Measurements from ENCODE around the gene TBC1D25.

Gene TBC1D25

GRCh38 chrX:48521353-48522243 is 17.9 kb upstream of the TBC1D25 start, which contains the start of gene EBP (continued):
- TF ChIP-seq, protein P1, sequence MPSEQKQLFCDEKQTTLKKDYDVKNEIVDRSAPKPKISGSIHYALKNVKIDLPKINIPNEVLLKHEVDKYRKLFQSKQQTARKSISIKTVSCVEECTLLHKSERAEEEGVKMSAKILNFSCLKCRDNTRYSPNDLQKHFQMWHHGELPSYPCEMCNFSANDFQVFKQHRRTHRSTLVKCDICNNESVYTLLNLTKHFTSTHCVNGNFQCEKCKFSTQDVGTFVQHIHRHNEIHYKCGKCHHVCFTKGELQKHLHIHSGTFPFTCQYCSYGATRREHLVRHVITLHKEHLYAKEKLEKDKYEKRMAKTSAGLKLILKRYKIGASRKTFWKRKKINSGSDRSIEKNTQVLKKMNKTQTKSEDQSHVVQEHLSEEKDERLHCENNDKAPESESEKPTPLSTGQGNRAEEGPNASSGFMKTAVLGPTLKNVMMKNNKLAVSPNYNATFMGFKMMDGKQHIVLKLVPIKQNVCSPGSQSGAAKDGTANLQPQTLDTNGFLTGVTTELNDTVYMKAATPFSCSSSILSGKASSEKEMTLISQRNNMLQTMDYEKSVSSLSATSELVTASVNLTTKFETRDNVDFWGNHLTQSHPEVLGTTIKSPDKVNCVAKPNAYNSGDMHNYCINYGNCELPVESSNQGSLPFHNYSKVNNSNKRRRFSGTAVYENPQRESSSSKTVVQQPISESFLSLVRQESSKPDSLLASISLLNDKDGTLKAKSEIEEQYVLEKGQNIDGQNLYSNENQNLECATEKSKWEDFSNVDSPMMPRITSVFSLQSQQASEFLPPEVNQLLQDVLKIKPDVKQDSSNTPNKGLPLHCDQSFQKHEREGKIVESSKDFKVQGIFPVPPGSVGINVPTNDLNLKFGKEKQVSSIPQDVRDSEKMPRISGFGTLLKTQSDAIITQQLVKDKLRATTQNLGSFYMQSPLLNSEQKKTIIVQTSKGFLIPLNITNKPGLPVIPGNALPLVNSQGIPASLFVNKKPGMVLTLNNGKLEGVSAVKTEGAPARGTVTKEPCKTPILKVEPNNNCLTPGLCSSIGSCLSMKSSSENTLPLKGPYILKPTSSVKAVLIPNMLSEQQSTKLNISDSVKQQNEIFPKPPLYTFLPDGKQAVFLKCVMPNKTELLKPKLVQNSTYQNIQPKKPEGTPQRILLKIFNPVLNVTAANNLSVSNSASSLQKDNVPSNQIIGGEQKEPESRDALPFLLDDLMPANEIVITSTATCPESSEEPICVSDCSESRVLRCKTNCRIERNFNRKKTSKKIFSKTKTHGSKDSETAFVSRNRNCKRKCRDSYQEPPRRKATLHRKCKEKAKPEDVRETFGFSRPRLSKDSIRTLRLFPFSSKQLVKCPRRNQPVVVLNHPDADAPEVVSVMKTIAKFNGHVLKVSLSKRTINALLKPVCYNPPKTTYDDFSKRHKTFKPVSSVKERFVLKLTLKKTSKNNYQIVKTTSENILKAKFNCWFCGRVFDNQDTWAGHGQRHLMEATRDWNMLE (tag by site-specific recombination; conservative IDR thresholded peaks at IDR 0.05; ENCODE audit: low read depth): peak; percentile 24; the same call in 1 of the 2 replicates
- TF ChIP-seq HOXA7 (CRISPR knock-in tag; IDR thresholded peaks at IDR 0.05; ENCODE audit: borderline replicate concordance) (no peak), ZNF157 (tag by site-specific recombination; IDR thresholded peaks at IDR 0.05) (no peak), ZNF521 (tag by site-specific recombination; IDR thresholded peaks at IDR 0.05) (no peak), GFI1B (tag by site-specific recombination; IDR thresholded peaks at IDR 0.05) (no peak), ZNF670 (tag by site-specific recombination; IDR thresholded peaks at IDR 0.05; ENCODE audit: low read depth) (no peak), ZNF394 (tag by site-specific recombination; IDR thresholded peaks at IDR 0.05; ENCODE audit: borderline replicate concordance) (no peak; the same call in 1 of the 2 replicates), YY1 (tag by site-specific recombination; IDR thresholded peaks at IDR 0.05) (no peak; the same call in 1 of the 2 replicates), HIC1 (tag by site-specific recombination; IDR thresholded peaks at IDR 0.05) (peak; percentile 68; the same call in 1 of the 2 replicates), ZNF223 (tag by site-specific recombination; IDR thresholded peaks at IDR 0.05) (no peak), ZNF701 (tag by site-specific recombination; IDR thresholded peaks at IDR 0.05) (no peak), GLI4 (tag by site-specific recombination; IDR thresholded peaks at IDR 0.05) (no peak), ZNF211 (tag by site-specific recombination; IDR thresholded peaks at IDR 0.05; ENCODE audit: low read depth) (no peak), ZNF501 (tag by site-specific recombination; IDR thresholded peaks at IDR 0.05) (no peak), ZSCAN23 (tag by site-specific recombination; IDR thresholded peaks at IDR 0.05) (no peak), ZBTB26 (tag by site-specific recombination; optimal IDR thresholded peaks at IDR 0.05) (peak; percentile 87), ZNF548 (tag by site-specific recombination; IDR thresholded peaks at IDR 0.05) (no peak), PRDM4 (tag by site-specific recombination; IDR thresholded peaks at IDR 0.05) (no peak), PBX3 (CRISPR knock-in tag; IDR thresholded peaks at IDR 0.05) (no peak)
- TF ChIP-seq, protein P2, sequence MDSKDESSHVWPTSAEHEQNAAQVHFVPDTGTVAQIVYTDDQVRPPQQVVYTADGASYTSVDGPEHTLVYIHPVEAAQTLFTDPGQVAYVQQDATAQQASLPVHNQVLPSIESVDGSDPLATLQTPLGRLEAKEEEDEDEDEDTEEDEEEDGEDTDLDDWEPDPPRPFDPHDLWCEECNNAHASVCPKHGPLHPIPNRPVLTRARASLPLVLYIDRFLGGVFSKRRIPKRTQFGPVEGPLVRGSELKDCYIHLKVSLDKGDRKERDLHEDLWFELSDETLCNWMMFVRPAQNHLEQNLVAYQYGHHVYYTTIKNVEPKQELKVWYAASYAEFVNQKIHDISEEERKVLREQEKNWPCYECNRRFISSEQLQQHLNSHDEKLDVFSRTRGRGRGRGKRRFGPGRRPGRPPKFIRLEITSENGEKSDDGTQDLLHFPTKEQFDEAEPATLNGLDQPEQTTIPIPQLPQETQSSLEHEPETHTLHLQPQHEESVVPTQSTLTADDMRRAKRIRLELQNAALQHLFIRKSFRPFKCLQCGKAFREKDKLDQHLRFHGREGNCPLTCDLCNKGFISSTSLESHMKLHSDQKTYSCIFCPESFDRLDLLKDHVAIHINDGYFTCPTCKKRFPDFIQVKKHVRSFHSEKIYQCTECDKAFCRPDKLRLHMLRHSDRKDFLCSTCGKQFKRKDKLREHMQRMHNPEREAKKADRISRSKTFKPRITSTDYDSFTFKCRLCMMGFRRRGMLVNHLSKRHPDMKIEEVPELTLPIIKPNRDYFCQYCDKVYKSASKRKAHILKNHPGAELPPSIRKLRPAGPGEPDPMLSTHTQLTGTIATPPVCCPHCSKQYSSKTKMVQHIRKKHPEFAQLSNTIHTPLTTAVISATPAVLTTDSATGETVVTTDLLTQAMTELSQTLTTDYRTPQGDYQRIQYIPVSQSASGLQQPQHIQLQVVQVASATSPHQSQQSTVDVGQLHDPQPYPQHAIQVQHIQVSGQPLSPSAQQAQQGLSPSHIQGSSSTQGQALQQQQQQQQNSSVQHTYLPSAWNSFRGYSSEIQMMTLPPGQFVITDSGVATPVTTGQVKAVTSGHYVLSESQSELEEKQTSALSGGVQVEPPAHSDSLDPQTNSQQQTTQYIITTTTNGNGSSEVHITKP (tag by site-specific recombination; IDR thresholded peaks at IDR 0.05): peak; percentile 79
